Measurements from ENCODE around the gene ABHD4.
"Not testable (repeated sequence)": the region's sequence is repeated elsewhere in the genome, so short reads cannot be mapped to it uniquely, and the experiment has no call there.

ABHD4 gene

DNA sequence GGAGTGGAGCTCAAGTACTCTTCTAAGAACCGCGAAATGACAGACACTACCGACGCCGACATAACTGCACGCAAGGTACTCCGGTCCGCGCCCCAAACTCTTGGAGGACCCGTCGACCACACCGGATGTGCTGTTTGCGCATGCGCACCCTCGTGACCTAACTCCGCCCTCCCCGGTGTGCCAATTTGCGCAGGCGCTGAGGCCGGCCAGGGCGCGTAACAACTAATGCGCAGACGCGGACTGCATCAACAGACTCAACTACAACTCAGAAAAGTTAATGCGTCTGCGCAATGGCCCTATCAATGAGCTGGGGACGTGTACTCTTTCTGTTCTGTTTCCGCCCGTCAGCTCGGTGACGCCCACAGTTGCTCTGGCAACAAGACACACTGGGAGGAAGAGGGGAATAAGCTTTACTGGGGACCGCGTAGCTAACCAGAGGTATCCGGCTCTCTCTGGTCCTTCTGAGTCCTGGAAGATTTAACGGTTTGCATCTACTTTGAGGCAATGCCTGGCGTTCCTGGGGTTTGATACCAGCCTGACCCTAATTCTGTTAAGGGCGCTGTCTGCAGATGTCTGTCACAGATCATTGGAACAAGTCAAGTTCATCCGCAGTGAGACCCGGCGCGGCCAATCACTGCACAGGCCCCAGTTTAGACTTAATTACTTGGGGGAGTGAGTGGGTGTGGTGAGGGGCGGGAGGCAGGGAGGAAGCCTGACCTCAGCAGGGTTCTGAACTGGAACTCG, 8.8 kb upstream of the ABHD4 start, which contains the start of gene DAD1:
Gene DAD1, minus strand, starts transcription at position 129 of the 744 bp plus-strand sequence. Its CDS starts 67 bp downstream, at position 62.
- peak; percentile 99 for DNase-seq (ENCODE audit: low spot score)

DNA sequence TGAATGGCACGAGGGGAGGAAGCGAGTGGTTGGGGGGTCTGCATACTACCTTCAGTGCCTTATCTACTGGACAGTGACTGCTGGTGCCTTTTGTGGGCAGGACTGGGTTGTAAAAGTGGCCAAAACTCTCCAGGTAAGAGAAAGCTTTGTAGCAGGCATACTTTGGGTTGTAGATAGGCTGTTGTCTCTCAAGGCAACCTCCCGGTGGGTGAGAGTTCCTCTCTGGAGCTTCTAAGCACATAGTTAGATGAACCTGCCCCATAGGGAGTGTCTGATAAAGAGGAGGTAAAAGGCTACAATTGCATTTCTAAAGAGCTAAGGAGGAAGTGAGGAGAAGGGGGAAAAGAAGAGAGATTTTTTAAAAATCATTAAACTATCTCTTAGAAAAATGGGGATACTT, 4.9 kb upstream of the ABHD4 start:
- no peak for DNase-seq (ENCODE audit: low spot score)

DNA sequence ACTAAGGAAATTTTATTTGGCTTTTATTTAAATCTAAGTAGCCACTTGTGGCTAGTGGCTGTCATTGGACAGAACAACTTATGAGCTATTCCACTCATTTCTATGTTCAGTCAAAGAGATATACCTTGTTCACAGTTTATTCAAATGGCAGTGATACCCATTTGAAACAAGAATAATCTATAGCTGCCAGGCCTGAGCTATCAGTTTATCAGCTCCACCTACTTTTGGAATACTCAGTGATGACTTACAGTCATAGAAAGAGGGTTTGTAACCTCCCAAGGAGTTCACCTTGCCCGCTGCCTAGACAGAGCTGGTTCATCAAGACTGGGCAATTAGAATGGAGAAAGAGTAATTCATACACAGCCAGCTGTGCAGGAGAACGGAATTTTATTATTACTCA, 4.5 kb upstream of the ABHD4 start:
- no peak for DNase-seq (ENCODE audit: low spot score)

DNA sequence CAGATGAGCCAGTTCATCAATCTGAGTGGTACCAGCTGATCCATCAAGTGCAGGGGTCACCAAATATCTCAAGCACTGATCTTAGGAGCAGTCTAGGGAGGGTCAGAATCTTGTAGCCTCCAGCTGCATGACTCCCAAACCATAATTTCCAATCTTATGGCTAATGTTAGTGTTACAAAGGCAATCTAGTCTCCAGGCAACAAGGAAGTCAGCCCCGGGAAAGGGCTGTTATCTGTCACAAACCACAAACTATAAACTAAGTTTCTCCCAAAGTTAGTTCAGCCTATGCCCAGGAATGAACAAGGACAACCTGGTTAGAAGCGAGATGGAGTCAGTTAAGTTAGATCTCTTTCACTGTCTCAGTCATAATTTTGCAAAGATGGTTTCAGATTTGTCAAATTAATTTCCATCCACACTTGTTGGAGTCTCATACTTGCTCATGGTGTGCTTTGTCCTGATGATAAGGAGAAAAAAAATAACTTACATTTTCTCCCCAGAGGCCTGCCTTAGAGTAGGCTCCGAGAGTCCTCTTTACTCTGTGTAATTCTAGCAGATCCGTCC, 3.9 kb upstream of the ABHD4 start:
- DNase-seq (ENCODE audit: low spot score), result no peak

DNA sequence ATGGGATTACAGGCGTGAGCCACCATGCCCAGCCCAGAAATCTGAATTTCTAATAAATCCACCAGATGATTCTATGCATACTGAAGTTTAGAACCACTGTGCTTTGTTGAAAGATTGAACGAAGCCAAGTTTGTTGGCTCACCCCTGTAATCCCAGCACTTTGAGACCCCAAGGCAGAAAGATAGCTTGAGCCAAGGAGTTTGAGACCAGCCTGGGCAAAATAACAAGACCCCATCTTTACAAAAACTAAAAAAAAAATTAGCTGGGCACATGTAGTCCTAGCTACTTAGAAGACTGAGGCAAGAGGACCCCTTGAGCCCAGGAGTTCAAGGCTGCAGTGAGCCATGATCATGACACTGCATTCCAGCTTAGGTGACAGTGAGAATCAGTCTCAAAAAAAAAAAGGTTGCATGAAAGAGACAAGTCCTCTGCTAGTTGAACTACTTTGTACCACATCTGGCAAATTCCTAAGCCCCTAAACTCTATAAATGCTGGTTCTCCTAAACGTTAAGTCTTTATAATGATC, 1.7 kb upstream of the ABHD4 start:
- no peak for DNase-seq (ENCODE audit: low spot score)

DNA sequence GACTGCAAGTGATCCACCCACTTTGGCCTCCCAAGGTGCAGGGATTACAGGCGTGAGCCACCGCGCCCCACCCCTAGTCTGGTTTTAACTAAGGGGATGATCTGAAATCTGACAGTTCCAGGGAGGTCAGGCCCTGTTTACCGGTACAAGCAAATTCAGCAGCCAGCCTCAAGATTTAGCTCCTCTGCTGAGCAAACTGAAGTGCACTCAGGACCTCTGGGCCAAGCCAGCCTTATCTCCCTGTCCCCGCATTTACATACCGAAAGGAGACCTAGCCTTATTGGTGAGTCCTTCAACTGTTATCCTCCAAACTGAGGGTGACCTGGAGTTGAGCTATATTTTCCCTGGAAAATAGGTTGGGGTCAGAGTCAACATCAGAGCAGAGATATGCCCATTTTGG, 835 bp upstream of the ABHD4 start:
- DNase-seq (ENCODE audit: low spot score), result no peak

DNA sequence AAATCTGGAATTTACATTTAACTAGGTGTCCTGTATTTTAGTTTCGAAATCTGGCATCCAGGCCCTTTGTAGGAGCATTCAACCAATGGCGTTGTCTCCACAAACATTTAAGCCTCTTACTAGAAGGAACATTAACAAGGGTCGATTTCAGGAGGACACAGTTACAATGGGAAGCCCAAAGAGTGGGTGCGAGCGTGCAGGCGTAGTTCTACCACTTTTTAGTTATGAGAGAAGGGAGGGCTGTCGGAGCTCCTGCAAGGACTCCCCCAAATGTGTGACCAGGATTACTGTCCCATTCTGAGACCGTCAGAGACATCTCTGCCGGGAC, 365 bp upstream of the ABHD4 start:
- no peak for DNase-seq (ENCODE audit: low spot score)

DNA sequence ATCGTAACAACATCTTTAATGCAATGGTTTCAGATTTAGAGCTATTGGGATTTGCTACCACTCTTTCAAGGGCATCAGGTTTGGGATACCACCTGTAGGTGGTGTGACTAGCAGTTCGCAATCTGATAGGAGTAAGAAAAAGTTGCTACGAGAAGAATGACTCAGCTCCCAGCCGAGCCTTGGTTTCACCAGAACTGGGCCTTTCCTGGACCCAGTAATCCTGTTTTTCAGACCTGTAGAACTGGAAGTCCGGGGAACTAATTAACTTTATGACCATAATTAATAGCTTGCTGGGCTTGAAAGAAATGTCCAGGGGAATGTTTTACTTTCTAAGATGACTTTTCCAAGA, 770 bp downstream of the ABHD4 start:
- DNase-seq (ENCODE audit: low spot score), result peak; percentile 72

DNA sequence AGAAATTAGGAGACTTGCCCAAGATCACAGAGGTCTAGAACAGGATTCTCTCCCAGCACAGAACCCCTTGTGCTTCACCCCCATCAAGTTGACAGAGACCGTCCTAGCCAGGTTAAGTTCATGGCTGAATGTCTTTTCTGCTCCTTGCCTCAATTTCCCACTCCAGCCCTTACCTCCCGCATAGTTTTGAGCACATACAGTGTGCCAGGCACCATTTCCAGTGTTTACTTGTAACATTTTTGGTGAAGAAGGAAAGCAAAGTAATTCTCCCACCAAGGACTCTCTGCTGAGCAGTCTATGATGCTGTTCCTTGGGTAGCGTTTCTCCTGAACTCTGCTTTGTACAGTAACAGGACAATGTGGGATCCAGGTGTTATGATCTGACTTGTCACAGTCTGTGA, 1.2 kb downstream of the ABHD4 start:
- no peak for DNase-seq (ENCODE audit: low spot score)

DNA sequence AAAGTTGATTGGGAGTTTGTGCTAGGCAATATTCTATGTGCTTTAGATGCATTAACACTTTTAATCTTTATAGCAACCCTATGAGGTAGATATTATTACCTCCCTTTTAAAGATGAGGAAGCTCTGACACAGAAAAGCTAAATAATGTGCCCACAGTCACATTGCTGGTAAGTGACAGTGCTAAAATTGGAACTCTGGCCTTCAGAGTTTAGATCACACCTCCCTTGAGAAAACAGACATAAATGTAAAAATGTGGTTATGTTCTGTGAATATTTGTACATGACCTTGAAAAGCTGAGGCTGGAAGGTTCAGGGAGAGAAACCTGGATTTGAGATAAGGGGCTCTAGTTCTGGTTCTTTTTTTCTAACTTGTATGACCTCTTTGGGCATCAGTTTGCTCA, 1.9 kb downstream of the ABHD4 start:
- DNase-seq (ENCODE audit: low spot score), result no peak

DNA sequence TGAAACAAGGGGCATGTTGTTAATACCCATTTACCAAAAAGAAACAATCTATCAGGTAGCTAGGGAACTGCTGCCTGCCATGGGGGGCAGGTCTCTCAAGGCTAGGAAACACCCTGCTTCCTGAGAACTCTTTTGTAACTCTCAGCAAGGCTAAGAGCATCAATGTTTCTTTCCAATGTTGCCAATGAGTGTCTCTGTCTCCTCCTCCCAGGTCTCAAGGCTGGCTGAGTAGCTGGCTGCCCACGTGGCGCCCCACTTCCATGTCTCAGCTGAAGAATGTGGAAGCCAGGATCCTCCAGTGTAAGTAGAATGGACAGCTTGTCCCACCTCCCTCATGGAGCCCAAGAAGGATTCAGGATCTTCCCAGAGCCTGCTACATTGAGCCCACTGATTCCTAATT, 3.4 kb downstream of the ABHD4 start:
- no peak for DNase-seq (ENCODE audit: low spot score)

DNA sequence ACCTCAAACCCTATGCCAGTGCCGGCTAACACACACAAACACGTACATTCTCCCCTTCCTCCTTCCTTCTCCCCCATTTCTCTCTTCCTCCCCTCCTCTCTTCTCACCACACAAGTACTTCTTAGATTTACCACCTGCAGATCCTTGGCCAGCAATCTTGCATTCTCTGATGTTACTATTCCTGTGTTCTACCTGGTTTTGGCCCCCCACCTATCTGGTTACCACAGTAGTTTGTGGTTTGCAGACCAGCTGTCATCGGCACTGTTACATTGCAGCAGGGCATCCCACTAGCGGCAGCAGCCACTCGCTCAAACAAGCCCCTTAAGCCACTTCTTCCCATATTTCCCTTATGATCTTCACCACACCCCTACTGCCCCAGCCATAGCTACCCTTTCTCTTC, 3.9 kb downstream of the ABHD4 start:
- no peak for DNase-seq (ENCODE audit: low spot score)

DNA sequence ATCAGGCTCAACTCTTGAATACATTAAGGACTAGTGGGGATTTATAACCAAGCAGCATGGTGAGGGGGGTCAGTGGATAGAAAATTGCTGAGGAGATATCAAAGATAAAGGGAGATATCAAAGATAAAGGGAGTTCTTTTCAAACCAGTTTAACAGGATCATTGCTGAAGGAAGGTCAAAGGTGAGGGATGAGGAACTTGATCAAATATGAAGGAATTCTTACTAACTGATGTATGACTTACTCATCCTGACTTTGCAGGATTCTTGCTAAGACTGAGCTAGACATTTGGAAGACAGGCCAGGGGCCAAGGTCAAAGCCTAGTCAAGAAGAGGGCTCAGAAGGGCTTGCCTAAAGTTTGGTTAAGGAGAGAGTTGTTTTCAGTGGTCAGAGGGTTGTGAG, 4.8 kb downstream of the ABHD4 start:
- DNase-seq (ENCODE audit: low spot score), result peak; percentile 36

DNA sequence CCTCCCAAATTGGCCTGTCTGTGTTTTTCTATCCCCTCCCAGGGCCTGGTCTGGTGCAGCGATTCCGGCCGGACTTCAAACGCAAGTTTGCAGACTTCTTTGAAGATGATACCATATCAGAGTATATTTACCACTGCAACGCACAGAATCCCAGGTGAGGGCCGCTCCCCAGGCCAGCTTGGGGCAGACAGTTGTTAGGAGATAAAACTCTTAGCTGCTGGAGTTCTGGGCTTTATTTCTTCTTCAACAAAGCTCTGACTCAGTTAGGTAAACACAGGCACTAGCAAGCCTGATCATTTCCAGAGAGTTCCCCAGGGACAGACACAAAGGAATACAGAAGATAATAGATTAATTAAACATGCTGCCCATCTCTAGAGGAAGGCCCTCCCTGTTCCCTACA, 8.3 kb downstream of the ABHD4 start:
- DNase-seq (ENCODE audit: low spot score), result no peak

DNA sequence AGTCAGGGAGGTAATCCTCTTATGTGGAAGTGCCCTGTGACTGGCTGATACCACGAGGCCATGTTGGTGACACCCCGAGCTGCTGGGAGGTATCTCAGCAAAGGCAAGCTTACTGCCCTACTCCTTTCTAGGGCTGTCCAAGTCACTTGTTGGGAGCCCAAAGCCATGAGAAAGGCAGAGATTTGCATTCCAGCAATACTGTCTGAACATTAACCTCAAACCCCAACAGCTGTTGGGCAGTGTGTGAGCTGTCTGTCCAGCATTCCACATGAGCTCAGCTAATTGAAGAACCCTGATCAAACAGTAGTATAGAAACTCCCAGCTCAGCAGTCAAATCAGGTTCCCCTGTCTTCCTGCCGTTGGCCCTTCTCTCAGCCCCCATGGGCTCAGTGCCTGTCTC, 9.2 kb downstream of the ABHD4 start:
- no peak for DNase-seq (ENCODE audit: low spot score)

DNA sequence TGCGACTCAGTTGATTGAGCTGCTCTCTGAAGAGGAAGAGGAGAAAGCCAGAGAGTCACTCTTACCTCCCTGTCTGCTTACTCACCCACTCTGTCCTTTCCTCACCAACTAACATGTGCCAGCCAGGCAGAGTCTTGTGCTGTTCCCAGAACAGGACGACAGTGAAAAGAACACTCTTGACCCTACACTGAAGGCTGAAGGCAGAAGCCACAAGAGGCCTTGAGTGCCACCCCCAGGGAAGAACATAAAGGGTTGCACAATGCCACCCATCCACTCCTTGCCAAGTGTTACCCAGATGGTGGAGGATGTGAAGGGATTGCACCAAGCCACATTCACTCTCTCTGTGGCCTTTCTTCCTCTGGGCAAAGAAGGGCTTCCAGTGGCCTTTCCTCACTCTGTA, 12.8 kb downstream of the ABHD4 start:
- no peak for DNase-seq (ENCODE audit: low spot score)

DNA sequence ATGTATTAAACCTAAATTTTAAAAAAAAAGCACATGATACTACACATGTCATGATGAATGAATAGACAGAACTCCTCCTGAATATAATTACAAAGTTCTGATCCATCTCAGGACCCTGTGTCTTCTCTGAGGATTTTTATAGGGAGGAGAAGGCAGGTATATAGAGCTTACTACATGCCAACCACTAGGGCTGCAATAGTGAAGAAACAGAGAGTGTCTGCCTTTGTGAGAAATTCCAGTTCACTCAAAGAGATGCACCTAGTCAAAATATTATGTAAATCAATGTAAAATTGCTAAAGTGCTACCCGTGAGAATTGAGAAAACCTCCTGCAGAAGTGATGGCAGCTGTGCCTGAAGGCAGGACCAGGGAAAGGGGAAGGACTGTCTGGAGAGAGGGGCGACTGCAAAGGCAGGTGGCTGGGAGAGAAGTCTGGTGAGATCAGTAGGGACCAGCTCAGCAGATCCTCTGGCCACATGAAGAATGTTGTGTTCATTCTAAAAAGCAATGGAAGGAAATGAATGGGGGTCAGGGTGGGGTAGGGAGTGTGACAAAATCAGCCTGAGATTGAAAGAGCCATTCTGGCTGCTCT, 15.1 kb downstream of the ABHD4 start:
- DNase-seq (ENCODE audit: low spot score), result no peak

DNA sequence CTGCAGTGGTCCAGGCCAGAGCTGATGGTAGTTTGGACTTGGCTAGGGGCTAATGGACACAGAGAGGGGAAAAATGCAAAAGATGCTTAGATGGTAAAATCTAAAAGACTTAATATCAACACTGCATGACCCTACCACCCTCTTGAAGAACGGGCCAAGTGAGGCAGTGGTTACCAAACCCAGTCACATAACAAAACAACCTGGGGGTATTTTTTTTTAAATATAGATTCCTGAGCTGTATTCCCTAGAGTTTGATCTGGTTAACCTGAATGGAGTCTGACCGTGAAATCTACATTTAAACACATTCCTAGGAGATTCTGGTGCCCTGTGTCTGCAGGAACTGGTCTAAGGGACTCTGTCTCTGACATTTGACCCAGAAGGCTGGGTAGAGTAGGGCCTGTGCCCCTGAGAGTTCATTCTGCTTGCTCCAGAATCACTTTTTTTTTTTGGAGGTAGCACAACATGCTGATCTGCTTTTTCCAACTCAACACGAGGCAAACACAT, 15.7 kb downstream of the ABHD4 start:
- DNase-seq (ENCODE audit: low spot score), result no peak

DNA sequence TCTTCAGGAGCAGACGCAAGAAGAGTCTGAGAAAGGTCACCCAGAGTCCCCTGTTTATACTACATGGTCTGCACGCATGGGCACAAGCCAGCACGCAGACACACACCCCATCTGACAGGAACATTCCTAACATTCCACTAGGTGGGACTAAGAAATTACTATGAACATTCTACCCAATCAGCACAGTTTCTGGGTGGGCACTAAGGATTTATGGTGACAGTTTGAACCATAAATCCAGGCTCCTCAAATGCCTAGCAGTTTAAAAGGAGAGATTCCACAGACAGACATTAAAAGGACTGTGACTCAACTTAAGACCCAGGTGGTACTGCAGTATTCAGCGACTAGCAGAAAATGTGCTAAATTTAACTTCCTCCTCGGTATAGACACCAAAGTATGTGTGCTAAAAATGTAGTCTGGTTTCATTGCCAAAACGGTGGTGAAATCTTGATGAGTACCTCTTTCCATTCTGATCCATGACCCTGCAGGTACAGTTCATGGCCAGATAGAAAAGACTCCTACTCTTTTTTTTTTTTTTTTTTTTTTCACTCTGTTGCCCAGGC, 16.2 kb downstream of the ABHD4 start:
- DNase-seq (ENCODE audit: low spot score), result peak; percentile 85

DNA sequence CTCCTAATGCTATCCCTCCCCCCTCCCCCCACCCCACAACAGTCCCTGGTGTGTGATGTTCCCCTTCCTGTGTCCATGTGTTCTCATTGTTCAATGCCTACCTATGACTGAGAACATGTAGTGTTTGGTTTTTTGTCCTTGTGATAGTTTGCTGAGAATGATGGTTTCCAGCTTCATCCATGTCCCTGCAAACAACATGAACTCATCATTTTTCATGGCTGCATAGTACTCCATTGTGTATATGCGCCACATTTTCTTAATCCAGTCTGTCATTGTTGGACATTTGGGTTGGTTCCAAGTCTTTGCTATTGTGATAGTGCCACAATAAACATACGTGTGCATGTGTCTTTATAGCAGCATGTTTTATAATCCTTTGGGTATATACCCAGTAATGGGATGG, 17.7 kb downstream of the ABHD4 start:
- DNase-seq (ENCODE audit: low spot score), result not testable (repeated sequence)

DNA sequence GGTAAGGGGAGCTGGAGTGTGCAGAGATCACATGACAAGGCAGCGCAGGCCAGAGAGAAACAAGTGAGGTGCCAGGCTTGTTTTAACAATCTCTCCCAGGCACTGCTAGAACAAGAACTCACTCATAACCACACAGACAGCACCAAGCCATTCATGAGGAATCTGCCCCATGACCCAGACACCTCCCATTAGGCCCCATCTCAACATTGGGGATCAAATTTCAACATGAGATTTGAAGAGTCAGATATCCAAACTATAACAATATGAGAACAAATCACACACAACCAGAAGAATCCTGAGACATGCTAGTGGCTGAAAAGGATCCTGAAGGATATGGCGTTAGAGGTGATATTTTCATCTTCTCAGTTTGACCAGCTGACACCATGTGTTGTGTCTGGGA, 24.2 kb downstream of the ABHD4 start:
- DNase-seq (ENCODE audit: low spot score), result no peak

DNA sequence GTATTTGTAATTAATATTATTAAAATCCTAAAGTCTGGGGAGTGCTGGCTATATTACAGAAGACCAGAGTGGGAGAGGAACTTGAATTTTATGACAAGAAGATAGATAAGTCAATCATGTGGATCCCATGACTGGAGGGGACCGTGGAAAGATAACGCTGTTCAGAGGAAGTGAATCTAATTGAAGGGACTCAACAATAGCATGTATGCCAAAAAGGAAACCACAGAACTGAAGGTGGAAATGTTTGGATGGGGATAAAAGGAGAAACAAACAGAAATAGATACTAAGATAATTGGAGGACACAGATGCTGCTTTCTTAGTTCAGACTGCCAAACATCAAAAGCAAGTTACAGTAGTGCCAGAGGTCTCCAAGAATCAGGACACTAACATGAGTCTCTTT, 24.9 kb downstream of the ABHD4 start:
- DNase-seq (ENCODE audit: low spot score), result no peak

DNA sequence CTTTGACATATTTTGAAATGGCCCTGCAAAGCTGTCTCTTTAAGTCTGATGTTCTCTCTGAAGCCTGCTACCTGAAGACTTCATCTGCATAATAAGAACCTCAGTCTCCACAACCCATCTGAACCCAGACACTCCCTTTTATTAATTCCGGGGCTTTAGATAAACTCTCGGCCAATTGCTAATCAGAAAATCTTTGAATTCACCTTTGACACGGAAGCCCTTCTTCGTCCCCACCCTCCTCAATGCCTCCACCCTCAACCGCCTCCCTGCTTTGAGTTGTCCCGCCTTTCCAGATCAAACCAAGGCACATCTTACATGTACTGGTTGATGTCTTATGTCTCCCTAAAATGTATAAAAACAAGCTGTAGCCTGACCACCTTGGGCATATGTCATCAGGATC, 28.5 kb downstream of the ABHD4 start:
- DNase-seq (ENCODE audit: low spot score), result no peak
